Liver (tissue), 9 donors: ENCODE measurements around the gene CPT1B. TPM values are rescaled to one million over a fixed set of nuclear protein-coding genes. Genes with fewer than 3 reads are reported as not detected.
A peak's percentile ranks its signal among the peaks of the same experiment; 100 is the strongest.

Experiments
- DNase-seq: peaks from one replicate; pipeline ENCODE4 v3.0.0-alpha.2; 2017; ENCODE audit warnings: low spot score
- H3K27ac ChIP-seq, 2 donors: one replicate each; pipeline ENCODE4 v1.7.0; 2013; ENCODE audit warnings: inconsistent platforms in 2 of 2, low read length in 2 of 2, control low read depth in 1 of 2, low read depth in 1 of 2, mild to moderate bottlenecking in 1 of 2
- H3K27me3 ChIP-seq, 4 donors: one replicate each; pipeline versions ENCODE4 v1.6.1 to v1.7.0; 2013; ENCODE audit warnings: low read length in 3 of 4, inconsistent platforms in 1 of 4, mild to moderate bottlenecking in 1 of 4, moderate library complexity in 1 of 4; ENCODE audit not compliant: control insufficient read depth in 4 of 4, insufficient read depth in 4 of 4
- H3K36me3 ChIP-seq, 4 donors: one replicate each; pipeline versions ENCODE4 v1.6.1 to v1.7.0; 2013; ENCODE audit warnings: low read length in 3 of 4, mild to moderate bottlenecking in 3 of 4, low read depth in 1 of 4, moderate library complexity in 1 of 4; ENCODE audit not compliant: control insufficient read depth in 4 of 4, insufficient read depth in 3 of 4
- H3K4me1 ChIP-seq, 4 donors: one replicate each; pipeline versions ENCODE4 v1.6.1 to v1.7.0; 2013; ENCODE audit warnings: low read length in 3 of 4, mild to moderate bottlenecking in 3 of 4, moderate library complexity in 1 of 4; ENCODE audit not compliant: control insufficient read depth in 4 of 4, insufficient read depth in 4 of 4
- H3K4me3 ChIP-seq, 3 donors: one replicate each; pipeline versions ENCODE4 v1.6.1 to v1.7.0; 2013; ENCODE audit warnings: low read length in 3 of 3, control low read depth in 1 of 3, low read depth in 1 of 3, mild to moderate bottlenecking in 1 of 3
- H3K9ac ChIP-seq, 2 donors: one replicate each; pipeline ENCODE4 v1.7.0; 2013; ENCODE audit warnings: low read length in 2 of 2, mild to moderate bottlenecking in 2 of 2, moderate library complexity in 2 of 2, control low read depth in 1 of 2, low read depth in 1 of 2
- H3K9me3 ChIP-seq, 4 donors: one replicate each; pipeline versions ENCODE4 v1.6.1 to v1.7.0; 2013; ENCODE audit warnings: low read length in 3 of 4; ENCODE audit not compliant: control insufficient read depth in 4 of 4
- ATF3 ChIP-seq: IDR thresholded peaks from 2 replicates; pipeline ENCODE4 v1.6.1; 2016; ENCODE audit warnings: antibody characterized with exemption
- CTCF ChIP-seq: fragments of 150-350 bp; IDR thresholded peaks from 2 replicates; pipeline ENCODE4 v1.5.1; 2017; ENCODE audit warnings: improper control_type of control experiment, low read depth, low read length; ENCODE audit not compliant: missing input control
- EGR1 ChIP-seq, 2 donors: IDR thresholded peaks; 2 replicates each; pipeline ENCODE4 v1.6.1; 2016 to 2018; ENCODE audit warnings: antibody characterized with exemption in 2 of 2, low read depth in 2 of 2
- FOXA1 ChIP-seq: IDR thresholded peaks from 2 replicates; pipeline ENCODE4 v1.6.1; 2016; ENCODE audit warnings: antibody characterized with exemption
- FOXA2 ChIP-seq: IDR thresholded peaks from 2 replicates; pipeline ENCODE4 v1.6.1; 2016; ENCODE audit warnings: antibody characterized with exemption
- GABPA ChIP-seq, 2 donors: IDR thresholded peaks in 1 of 2; conservative IDR thresholded peaks in 1 of 2; 2 replicates each; pipeline ENCODE4 v1.6.1; 2016; ENCODE audit warnings: antibody characterized with exemption in 2 of 2, mild to moderate bottlenecking in 1 of 2, moderate library complexity in 1 of 2
- HNF4A ChIP-seq, 2 donors: conservative IDR thresholded peaks; 2 replicates each; pipeline ENCODE4 v1.6.1; 2016; ENCODE audit warnings: antibody characterized with exemption in 2 of 2, mild to moderate bottlenecking in 2 of 2
- HNF4G ChIP-seq: IDR thresholded peaks from 2 replicates; pipeline ENCODE4 v1.6.1; 2016; ENCODE audit warnings: antibody characterized with exemption
- JUND ChIP-seq, 2 donors: IDR thresholded peaks; 2 replicates each; pipeline ENCODE4 v1.6.1; 2016; ENCODE audit warnings: antibody characterized with exemption in 2 of 2
- MAX ChIP-seq: IDR thresholded peaks from 2 replicates; pipeline ENCODE4 v1.6.1; 2016; ENCODE audit warnings: antibody characterized with exemption
- NR2F2 ChIP-seq: IDR thresholded peaks from 2 replicates; pipeline ENCODE4 v1.6.1; 2016; ENCODE audit warnings: antibody characterized with exemption
- RAD21 ChIP-seq, 2 donors: IDR thresholded peaks; 2 replicates each; pipeline ENCODE4 v1.6.1; 2016; ENCODE audit warnings: antibody characterized with exemption in 2 of 2, mild to moderate bottlenecking in 2 of 2
- REST ChIP-seq: IDR thresholded peaks from 2 replicates; pipeline ENCODE4 v1.6.1; 2016; ENCODE audit warnings: antibody characterized with exemption, mild to moderate bottlenecking
- RXRA ChIP-seq, 2 donors: IDR thresholded peaks; 2 replicates each; pipeline ENCODE4 v1.6.1; 2017 to 2018; ENCODE audit warnings: antibody characterized with exemption in 2 of 2, mild to moderate bottlenecking in 1 of 2
- SP1 ChIP-seq: IDR thresholded peaks from 2 replicates; pipeline ENCODE4 v1.6.1; 2018; ENCODE audit warnings: antibody characterized with exemption, mild to moderate bottlenecking
- TAF1 ChIP-seq: conservative IDR thresholded peaks from 2 replicates; pipeline ENCODE4 v1.6.1; 2016; ENCODE audit warnings: antibody characterized with exemption, mild to moderate bottlenecking
- YY1 ChIP-seq: IDR thresholded peaks from 2 replicates; pipeline ENCODE4 v1.6.1; 2016; ENCODE audit warnings: antibody characterized with exemption, mild to moderate bottlenecking
- ZBTB33 ChIP-seq: IDR thresholded peaks from 2 replicates; pipeline ENCODE4 v1.6.1; 2016; ENCODE audit warnings: antibody characterized with exemption
- WGBS: extraction: QIAGEN DNeasy Blood & Tissue Kit; methylation state at CpG from one replicate; pipeline ENCODE4 v1.1.7; 2013; 5-methylcytosine and 5-hydroxymethylcytosine counted together
- polyA plus RNA-seq, 2 donors: library from polyadenylated mRNA; stranded (reverse) in 1 of 2; unstranded in 1 of 2; fragments of 200-250 nt in 1 of 2; fragments of >200 nt in 1 of 2; fragmentation: Nextera tagmentation in 1 of 2; extraction: Ambion mirVana in 1 of 2; gene quantifications; one replicate each; pipeline versions ENCODE4 v1.2.1 to v1.2.3, GENCODE V29; 2013 to 2015
- total RNA-seq, 2 donors: library from RNA; depleted of rRNA; stranded (reverse); fragments of >200 nt; gene quantifications; one replicate each; pipeline ENCODE4 v1.2.3, GENCODE V29; 2014
- donor health status: healthy.
- donor health status: healthy.
- donor health status: healthy.
- donor health status: healthy.
- donor health status: healthy.

CPT1B gene
- total and polyA plus RNA-seq, 4 donors: 3.0 to 13.6 (median 4.9) TPM

- H3K27ac ChIP-seq: peak overlapping the region; percentile 97 to 99
- peak overlapping the region; percentile 18 to 30 for H3K9ac ChIP-seq
- H3K27me3 ChIP-seq: no peaks in the 10 kb centered on the region
- peaks cover 10 to 23% (median 16%) of the 10 kb centered on the region in 4 donors for H3K4me1 ChIP-seq
- no peak for TF ChIP-seq SP1
- TF ChIP-seq RXRA (IDR thresholded peaks at IDR 0.05): no peak
- TF ChIP-seq EGR1 (IDR thresholded peaks at IDR 0.05; ENCODE audit: low read depth in 2 of 2): no peak
- no peak for TF ChIP-seq JUND (IDR thresholded peaks at IDR 0.05)
- peaks cover 0 to 1% (median 0%) of the 10 kb centered on the region in 4 donors for H3K36me3 ChIP-seq
- H3K4me3 ChIP-seq: peak overlapping the region; percentile 74 to 77 (median 74)
- 8% methylated on average over 39 of the region's 39 CpGs for WGBS
- H3K9me3 ChIP-seq: no peaks in the 10 kb centered on the region
- DNase-seq: no peak
These were observed 3.8 kb upstream of the CPT1B start for GRCh38 chr22:50581950-50582492.

- 96% methylated on average over 22 of the region's 22 CpGs for WGBS
- TF ChIP-seq REST: no peak
- TF ChIP-seq HNF4G: no peak
- TF ChIP-seq GABPA (IDR thresholded peaks at IDR 0.05 in 1 of 2, conservative IDR thresholded peaks at IDR 0.05 in 1 of 2): no peak
- TF ChIP-seq FOXA1: no peak
- TF ChIP-seq NR2F2: no peak
- no peak for TF ChIP-seq RAD21 (IDR thresholded peaks at IDR 0.05)
- no peak for TF ChIP-seq EGR1 (IDR thresholded peaks at IDR 0.05; ENCODE audit: low read depth in 2 of 2)
- TF ChIP-seq TAF1: no peak
- TF ChIP-seq HNF4A (conservative IDR thresholded peaks at IDR 0.05): no peak
- no peak for TF ChIP-seq FOXA2
- TF ChIP-seq ZBTB33: no peak
- TF ChIP-seq RXRA (IDR thresholded peaks at IDR 0.05): no peak
- TF ChIP-seq ATF3: no peak
- TF ChIP-seq YY1: no peak
- no peak for TF ChIP-seq SP1
- TF ChIP-seq MAX: no peak
- no peak for TF ChIP-seq JUND (IDR thresholded peaks at IDR 0.05)
- TF ChIP-seq CTCF: no peak
- peak overlapping the region; percentile 74 to 77 (median 74) for H3K4me3 ChIP-seq
These were observed 3.1 kb upstream of the CPT1B start for GRCh38 chr22:50581031-50581949.

More at GRCh38 chr22:50581031-50581949, 3.1 kb upstream of the CPT1B start:
- Histone ChIP-seq H3K9ac (peak overlapping the region in 1 of 2 donors; percentile 30), H3K4me1 (peaks cover 10 to 23% (median 16%) of the 10 kb centered on the region in 4 donors), H3K27ac (peak overlapping the region in 1 of 2 donors; percentile 22), H3K9me3 (no peaks in the 10 kb centered on the region), H3K27me3 (no peaks in the 10 kb centered on the region), H3K36me3 (peaks cover 0 to 1% (median 0%) of the 10 kb centered on the region in 4 donors)
- DNase-seq: no peak
